ENCODE results near the gene RNF114. TPM values are rescaled to one million over a fixed set of nuclear protein-coding genes. Genes with fewer than 3 reads are reported as not detected.

RNF114 gene
- total and polyA plus RNA-seq, 4 donors, result 30.9 to 87.9 (median 40.9) TPM

- TF ChIP-seq JUND (IDR thresholded peaks at IDR 0.05) (no peak), GABPA (IDR thresholded peaks at IDR 0.05 in 1 of 2, conservative IDR thresholded peaks at IDR 0.05 in 1 of 2) (no peak), FOXA2 (IDR thresholded peaks at IDR 0.05) (no peak), HNF4G (IDR thresholded peaks at IDR 0.05) (no peak), ATF3 (IDR thresholded peaks at IDR 0.05) (no peak), YY1 (IDR thresholded peaks at IDR 0.05) (no peak), RXRA (IDR thresholded peaks at IDR 0.05) (no peak), SP1 (IDR thresholded peaks at IDR 0.05) (no peak), EGR1 (IDR thresholded peaks at IDR 0.05; ENCODE audit: low read depth in 2 of 2) (no peak), NR2F2 (IDR thresholded peaks at IDR 0.05) (no peak), MAX (IDR thresholded peaks at IDR 0.05) (no peak), TAF1 (conservative IDR thresholded peaks at IDR 0.05) (no peak), REST (IDR thresholded peaks at IDR 0.05) (no peak), FOXA1 (IDR thresholded peaks at IDR 0.05) (no peak), HNF4A (conservative IDR thresholded peaks at IDR 0.05) (no peak), RAD21 (IDR thresholded peaks at IDR 0.05) (no peak)
- TF ChIP-seq, protein P1, sequence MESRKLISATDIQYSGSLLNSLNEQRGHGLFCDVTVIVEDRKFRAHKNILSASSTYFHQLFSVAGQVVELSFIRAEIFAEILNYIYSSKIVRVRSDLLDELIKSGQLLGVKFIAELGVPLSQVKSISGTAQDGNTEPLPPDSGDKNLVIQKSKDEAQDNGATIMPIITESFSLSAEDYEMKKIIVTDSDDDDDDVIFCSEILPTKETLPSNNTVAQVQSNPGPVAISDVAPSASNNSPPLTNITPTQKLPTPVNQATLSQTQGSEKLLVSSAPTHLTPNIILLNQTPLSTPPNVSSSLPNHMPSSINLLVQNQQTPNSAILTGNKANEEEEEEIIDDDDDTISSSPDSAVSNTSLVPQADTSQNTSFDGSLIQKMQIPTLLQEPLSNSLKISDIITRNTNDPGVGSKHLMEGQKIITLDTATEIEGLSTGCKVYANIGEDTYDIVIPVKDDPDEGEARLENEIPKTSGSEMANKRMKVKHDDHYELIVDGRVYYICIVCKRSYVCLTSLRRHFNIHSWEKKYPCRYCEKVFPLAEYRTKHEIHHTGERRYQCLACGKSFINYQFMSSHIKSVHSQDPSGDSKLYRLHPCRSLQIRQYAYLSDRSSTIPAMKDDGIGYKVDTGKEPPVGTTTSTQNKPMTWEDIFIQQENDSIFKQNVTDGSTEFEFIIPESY (IDR thresholded peaks at IDR 0.05), result no peak
- no peak overlapping the region for H3K4me3 ChIP-seq (ENCODE audit: low read depth in 1 of 3, low read length in 3 of 3)
- no peaks in the 10 kb centered on the region for H3K27me3 ChIP-seq (ENCODE audit: control insufficient read depth in 4 of 4, insufficient read depth in 4 of 4, low read length in 3 of 4)
- H3K36me3 ChIP-seq (ENCODE audit: control insufficient read depth in 4 of 4, insufficient read depth in 3 of 4, low read depth in 1 of 4, low read length in 3 of 4), result no peaks in the 10 kb centered on the region
- peak overlapping the region in 1 of 2 donors; percentile 44 for H3K9ac ChIP-seq (ENCODE audit: low read depth in 1 of 2, low read length in 2 of 2)
- no peaks in the 10 kb centered on the region for H3K9me3 ChIP-seq (ENCODE audit: control insufficient read depth in 4 of 4, low read length in 3 of 4)
- H3K4me1 ChIP-seq (ENCODE audit: control insufficient read depth in 4 of 4, insufficient read depth in 4 of 4, low read length in 3 of 4), result peaks cover 16 to 63% (median 46%) of the 10 kb centered on the region in 4 donors
- peak overlapping the region; percentile 48 for H3K27ac ChIP-seq (ENCODE audit: low read depth in 1 of 2, low read length in 2 of 2)
- 71% methylated on average over 12 of the region's 12 CpGs for WGBS
- DNase-seq (ENCODE audit: low spot score), result no peak
Observed at GRCh38 chr20:49893242-49894072, 42.7 kb upstream of the RNF114 start.

DNA sequence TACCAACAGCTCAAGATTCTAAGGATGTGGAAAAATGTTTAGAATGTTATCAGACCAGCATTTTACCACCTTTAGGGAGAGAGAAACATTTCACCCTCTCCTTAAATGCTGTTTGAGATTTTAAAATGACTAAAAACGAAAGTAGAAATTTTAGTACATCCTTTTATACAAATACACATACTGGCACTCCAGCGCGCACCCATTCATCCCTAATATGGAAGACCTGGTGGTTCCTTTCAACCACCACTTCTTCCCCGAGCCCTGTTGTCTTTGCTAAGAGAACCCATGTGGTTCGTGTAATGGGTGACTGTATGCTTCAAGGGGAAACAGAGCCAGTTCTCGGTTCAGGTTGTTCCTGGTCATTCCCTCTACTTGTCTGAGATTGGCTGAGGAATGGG lies 42.1 kb upstream of the RNF114 start:
- WGBS, result 68% methylated on average over 6 of the region's 6 CpGs
- no peaks in the 10 kb centered on the region for H3K36me3 ChIP-seq (ENCODE audit: control insufficient read depth in 4 of 4, insufficient read depth in 3 of 4, low read depth in 1 of 4, low read length in 3 of 4)
- no peaks in the 10 kb centered on the region for H3K9me3 ChIP-seq (ENCODE audit: control insufficient read depth in 4 of 4, low read length in 3 of 4)
- DNase-seq (ENCODE audit: low spot score), result no peak
- peak overlapping the region; percentile 48 for H3K27ac ChIP-seq (ENCODE audit: low read depth in 1 of 2, low read length in 2 of 2)
- H3K9ac ChIP-seq (ENCODE audit: low read depth in 1 of 2, low read length in 2 of 2), result no peak overlapping the region
- TF ChIP-seq, protein P2, sequence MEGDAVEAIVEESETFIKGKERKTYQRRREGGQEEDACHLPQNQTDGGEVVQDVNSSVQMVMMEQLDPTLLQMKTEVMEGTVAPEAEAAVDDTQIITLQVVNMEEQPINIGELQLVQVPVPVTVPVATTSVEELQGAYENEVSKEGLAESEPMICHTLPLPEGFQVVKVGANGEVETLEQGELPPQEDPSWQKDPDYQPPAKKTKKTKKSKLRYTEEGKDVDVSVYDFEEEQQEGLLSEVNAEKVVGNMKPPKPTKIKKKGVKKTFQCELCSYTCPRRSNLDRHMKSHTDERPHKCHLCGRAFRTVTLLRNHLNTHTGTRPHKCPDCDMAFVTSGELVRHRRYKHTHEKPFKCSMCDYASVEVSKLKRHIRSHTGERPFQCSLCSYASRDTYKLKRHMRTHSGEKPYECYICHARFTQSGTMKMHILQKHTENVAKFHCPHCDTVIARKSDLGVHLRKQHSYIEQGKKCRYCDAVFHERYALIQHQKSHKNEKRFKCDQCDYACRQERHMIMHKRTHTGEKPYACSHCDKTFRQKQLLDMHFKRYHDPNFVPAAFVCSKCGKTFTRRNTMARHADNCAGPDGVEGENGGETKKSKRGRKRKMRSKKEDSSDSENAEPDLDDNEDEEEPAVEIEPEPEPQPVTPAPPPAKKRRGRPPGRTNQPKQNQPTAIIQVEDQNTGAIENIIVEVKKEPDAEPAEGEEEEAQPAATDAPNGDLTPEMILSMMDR (IDR thresholded peaks at IDR 0.05; ENCODE audit: low read depth, low read length, missing input control), result no peak
- TF ChIP-seq YY1 (IDR thresholded peaks at IDR 0.05) (no peak), NR2F2 (IDR thresholded peaks at IDR 0.05) (no peak), RAD21 (IDR thresholded peaks at IDR 0.05) (no peak), TAF1 (conservative IDR thresholded peaks at IDR 0.05) (no peak), EGR1 (IDR thresholded peaks at IDR 0.05; ENCODE audit: low read depth in 2 of 2) (no peak), JUND (IDR thresholded peaks at IDR 0.05) (no peak), HNF4A (conservative IDR thresholded peaks at IDR 0.05) (no peak), REST (IDR thresholded peaks at IDR 0.05) (no peak), RXRA (IDR thresholded peaks at IDR 0.05) (no peak), SP1 (IDR thresholded peaks at IDR 0.05) (no peak), HNF4G (IDR thresholded peaks at IDR 0.05) (no peak), GABPA (IDR thresholded peaks at IDR 0.05 in 1 of 2, conservative IDR thresholded peaks at IDR 0.05 in 1 of 2) (no peak), FOXA2 (IDR thresholded peaks at IDR 0.05) (no peak), MAX (IDR thresholded peaks at IDR 0.05) (no peak)
- no peaks in the 10 kb centered on the region for H3K27me3 ChIP-seq (ENCODE audit: control insufficient read depth in 4 of 4, insufficient read depth in 4 of 4, low read length in 3 of 4)
- H3K4me3 ChIP-seq (ENCODE audit: low read depth in 1 of 3, low read length in 3 of 3), result no peak overlapping the region
- peaks cover 17 to 61% (median 46%) of the 10 kb centered on the region in 4 donors for H3K4me1 ChIP-seq (ENCODE audit: control insufficient read depth in 4 of 4, insufficient read depth in 4 of 4, low read length in 3 of 4)
